ENCODE measurements around the gene FBN2. TPM values are rescaled to one million over a fixed set of nuclear protein-coding genes. Genes with fewer than 3 reads are reported as not detected.

The FBN2 gene
- total RNA-seq, 1 experiment from 2014 or later, result 12.8 TPM

DNA sequence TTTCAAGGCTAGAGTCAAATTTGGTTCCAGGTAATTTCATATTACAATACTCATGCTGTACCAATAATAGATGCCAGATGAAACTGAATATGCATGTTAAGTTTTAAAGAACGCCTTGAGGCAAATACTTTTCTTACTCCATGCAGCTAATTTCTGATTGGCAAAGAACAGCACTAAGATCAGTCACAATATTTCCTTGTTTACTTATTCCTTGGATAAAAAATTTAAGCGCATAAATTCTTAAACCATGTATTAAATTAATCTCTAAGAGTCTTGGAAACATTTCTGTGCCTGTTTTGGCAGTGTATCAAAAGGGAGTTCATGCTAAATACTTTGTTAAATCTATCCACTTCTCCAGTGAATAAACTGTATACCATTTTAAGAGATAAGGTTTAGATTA, 281.0 kb downstream of the FBN2 start:
- no peak for DNase-seq (ENCODE audit: low read depth)

- DNase-seq (ENCODE audit: low read depth), result peak; percentile 34
Observed at GRCh38 chr5:128254789-128255188, 283.3 kb downstream of the FBN2 start.

DNA sequence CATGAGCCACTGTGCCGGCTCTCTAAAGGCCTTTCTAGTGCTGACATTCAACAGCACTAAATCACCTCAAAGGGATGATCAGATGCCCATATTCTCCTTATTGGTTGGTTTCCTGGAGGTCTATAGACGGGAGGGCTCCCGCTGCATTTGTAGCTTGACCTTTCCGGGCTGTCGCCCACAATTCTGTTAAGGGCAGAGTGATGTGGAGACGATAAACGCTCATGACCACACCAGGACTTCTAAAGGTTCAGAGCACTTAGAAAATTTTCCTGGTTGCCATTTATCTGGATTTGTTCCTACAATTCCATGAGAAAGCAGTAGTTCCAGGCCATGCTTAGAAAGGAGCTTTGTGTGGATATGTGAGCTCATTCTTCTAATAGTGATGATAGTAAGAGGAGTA, 284.2 kb downstream of the FBN2 start:
- DNase-seq (ENCODE audit: low read depth), result no peak

- no peak for DNase-seq (ENCODE audit: low read depth)
Observed at GRCh38 chr5:128253161-128253560, 284.9 kb downstream of the FBN2 start.

GRCh38 chr5:128252756-128253155, 285.3 kb downstream of the FBN2 start:
- no peak for DNase-seq (ENCODE audit: low read depth)

GRCh38 chr5:128252196-128252595, 285.8 kb downstream of the FBN2 start:
- DNase-seq (ENCODE audit: low read depth), result no peak

DNA sequence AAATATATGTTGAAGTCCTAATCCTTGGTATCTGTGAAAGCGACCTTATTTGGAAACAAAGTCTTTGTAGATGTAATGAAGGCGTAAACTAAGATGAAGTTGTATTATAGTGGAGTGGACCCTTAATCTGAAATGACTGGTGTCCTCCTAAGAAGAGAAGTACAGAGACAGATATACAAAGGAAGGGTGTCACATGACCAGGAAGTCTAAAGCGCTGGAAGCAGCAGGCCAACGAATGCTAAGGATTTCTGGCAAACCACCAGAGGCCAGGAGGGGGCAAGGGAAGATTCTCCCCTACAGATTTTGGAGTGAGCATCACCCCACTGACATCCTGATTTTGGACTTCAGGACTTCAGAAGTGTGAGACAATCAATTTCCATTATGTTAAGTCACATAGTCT, 292.1 kb downstream of the FBN2 start:
- no peak for DNase-seq (ENCODE audit: low read depth)

- no peak for DNase-seq (ENCODE audit: low read depth)
Observed at GRCh38 chr5:128243958-128244582, 294.0 kb downstream of the FBN2 start.

DNA sequence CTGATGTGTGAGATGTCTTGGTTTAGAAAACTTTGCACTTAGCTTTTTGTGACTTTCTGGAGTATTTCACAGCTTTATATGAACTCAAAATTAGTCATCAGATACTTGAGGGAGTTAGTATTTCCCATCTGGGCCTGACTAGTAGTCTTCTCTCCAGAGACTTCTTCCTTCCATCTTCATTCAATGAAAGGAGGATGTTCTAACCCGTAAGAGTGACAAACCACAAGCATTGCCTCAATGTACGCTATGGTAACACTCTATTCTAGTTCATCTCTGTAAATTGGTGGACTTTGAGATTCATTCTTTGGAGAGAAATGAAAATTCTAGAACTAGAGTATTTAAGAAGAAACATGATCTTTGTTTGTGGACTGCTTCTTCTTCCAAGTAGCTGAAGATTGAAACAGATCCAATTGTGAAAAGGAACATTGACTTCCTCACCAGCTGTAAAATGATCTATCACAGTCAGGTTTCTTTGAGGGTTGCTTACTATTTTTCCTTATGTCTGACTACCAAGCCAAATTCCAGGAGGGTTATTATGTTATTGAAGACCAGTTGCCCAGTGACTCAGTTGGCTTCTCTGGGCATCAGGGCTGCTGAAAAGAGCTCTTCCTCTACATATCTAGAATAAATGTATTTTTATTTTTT, 296.9 kb downstream of the FBN2 start:
- no peak for DNase-seq (ENCODE audit: low read depth)

DNA sequence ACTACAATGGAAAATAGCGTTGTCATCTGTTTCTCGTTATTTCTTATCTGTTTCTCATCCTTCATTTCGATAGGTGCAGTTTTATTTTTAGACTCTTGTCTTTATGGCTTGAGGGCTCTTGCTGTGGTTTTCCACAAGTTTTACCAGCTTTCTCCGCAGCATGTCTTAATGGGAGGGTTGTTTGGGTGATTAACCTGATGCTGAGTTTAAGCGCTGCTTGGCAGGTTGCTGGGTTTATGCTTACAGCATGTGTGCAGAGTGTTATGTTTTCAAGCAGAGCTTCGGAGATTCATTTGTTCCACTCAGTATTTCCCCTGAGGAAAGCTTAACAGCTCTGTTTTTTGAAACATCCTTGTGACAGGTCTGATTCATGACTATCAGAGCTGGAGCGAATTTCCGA, 300.5 kb downstream of the FBN2 start:
- DNase-seq (ENCODE audit: low read depth), result no peak

DNA sequence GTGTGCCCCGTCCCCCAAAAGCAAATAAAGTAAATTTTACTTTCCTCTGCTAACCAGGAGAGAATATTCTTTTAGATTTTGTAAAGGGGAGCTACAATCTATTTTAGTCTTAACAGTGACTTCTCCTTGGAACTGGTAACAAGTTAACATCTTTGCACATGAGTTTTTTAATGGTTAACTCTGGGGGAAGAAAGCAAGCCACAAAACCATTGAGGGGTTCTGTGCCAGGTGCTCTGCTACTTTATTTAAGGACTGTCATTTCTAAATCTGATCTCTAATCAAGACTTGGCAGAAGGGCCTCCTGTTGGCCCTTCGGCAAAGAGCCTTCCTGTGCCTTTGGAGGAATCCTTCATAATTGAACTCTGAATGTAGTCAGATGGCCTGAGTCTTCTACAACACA, 301.0 kb downstream of the FBN2 start:
- DNase-seq (ENCODE audit: low read depth), result no peak

DNA sequence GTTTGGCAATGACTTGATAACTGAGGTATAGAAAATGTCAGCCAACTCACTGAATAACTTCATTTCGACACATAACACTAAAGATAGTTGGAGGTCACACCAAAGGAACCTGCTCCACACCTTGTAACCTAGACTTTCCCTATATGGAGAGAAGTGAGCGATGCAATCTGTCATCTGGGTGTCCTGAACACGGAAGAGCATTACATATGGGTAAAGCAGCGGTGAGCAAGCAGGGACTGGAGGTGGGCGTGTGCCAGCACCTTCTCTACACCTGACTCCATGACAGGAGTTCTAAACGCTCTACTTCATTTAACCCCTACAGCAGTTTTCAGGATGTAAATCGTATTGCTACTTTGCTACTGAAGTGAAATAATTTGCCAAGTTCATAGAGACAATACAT, 301.7 kb downstream of the FBN2 start:
- no peak for DNase-seq (ENCODE audit: low read depth)

GRCh38 chr5:128234928-128235641, 303.0 kb downstream of the FBN2 start:
- DNase-seq (ENCODE audit: low read depth), result no peak

- no peak for DNase-seq (ENCODE audit: low read depth)
Observed at GRCh38 chr5:128228521-128228920, 309.5 kb downstream of the FBN2 start.

GRCh38 chr5:128228008-128228407, 310.0 kb downstream of the FBN2 start:
- DNase-seq (ENCODE audit: low read depth), result peak; percentile 97

- no peak for DNase-seq (ENCODE audit: low read depth)
Observed at GRCh38 chr5:128225245-128226030, 312.6 kb downstream of the FBN2 start.

DNA sequence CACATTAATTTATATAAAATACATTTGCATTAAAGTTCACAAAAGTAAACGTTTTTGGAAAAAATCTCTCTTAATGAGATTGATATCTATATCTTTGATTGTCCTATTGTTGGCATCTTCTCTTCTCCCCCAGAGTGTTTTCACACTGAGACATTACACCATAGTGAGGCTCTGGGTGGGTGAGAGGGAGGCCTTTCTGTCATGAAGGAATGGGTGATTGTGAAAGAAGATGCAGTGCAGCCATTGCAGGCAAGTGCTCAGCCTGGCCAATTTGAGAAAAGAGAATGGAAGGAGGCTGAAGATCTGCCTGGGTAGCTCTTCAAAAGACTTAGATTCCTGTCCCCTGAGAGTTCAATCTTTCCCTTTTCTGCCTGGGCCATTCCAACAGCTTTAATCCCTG, 313.7 kb downstream of the FBN2 start:
- no peak for DNase-seq (ENCODE audit: low read depth)

DNA sequence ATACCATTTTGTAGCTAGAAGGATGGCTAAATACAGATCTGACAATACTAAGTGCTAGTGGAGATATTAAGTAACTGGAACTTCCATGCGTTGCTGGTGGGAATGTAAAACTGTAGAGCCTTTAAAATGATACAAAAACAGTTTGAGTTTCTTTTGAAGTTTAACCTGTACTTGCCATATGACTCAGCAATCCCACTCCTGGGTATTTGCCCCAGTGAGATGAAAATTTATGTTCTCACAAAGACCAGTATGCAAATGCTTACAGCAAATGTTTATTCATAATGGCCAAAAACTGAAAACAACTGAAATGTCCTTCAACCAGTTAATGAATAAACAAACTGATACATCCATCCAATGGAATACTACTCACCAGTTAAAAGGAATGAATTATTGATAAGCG, 317.2 kb downstream of the FBN2 start:
- DNase-seq (ENCODE audit: low read depth), result no peak

GRCh38 chr5:128216860-128217531, 321.0 kb downstream of the FBN2 start:
- peak; percentile 93 for DNase-seq (ENCODE audit: low read depth)

- no peak for DNase-seq (ENCODE audit: low read depth)
Observed at GRCh38 chr5:128216285-128216684, 321.8 kb downstream of the FBN2 start.

- no peak for DNase-seq (ENCODE audit: low read depth)
Observed at GRCh38 chr5:128213833-128214232, 324.2 kb downstream of the FBN2 start.

All from HT1080 (cell line).